Heart right ventricle (tissue), 16 donors: ENCODE measurements around the gene FOXK2. TPM values are rescaled to one million over a fixed set of nuclear protein-coding genes. Genes with fewer than 3 reads are reported as not detected.

ENCODE experiments used
- ATAC-seq, 8 donors: fragments of 200-7000 bp; cut with Tn5 transposase; one replicate each; pipeline ENCODE4 v1.9.1; 2020; ENCODE audit warnings: mild to moderate bottlenecking in 8 of 8, moderate library complexity in 8 of 8, moderate number of reproducible peaks in 1 of 8
- DNase-seq, 2 donors: peaks; one replicate each; pipeline ENCODE4 v3.0.0-alpha.2; 2020
- H3K27ac ChIP-seq, 10 donors: fragments of 200-600 bp; sonication (generic) in 2 of 10; one replicate each; pipeline versions ENCODE4 v1.5.0 to v1.8.0; 2020 to 2022; ENCODE audit warnings: mild to moderate bottlenecking in 3 of 10
- H3K27me3 ChIP-seq, 7 donors: fragments of 200-600 bp; one replicate each; pipeline ENCODE4 v1.8.0; 2021 to 2022; ENCODE audit warnings: mild to moderate bottlenecking in 2 of 7
- H3K36me3 ChIP-seq, 9 donors: fragments of 200-600 bp; sonication (generic) in 1 of 9; one replicate each; pipeline versions ENCODE4 v1.5.0 to v1.8.0; 2020 to 2022; ENCODE audit warnings: mild to moderate bottlenecking in 2 of 9
- H3K4me1 ChIP-seq, 9 donors: fragments of 200-600 bp; sonication (generic) in 1 of 9; one replicate each; pipeline versions ENCODE4 v1.5.0 to v1.8.0; 2020 to 2022; ENCODE audit warnings: mild to moderate bottlenecking in 4 of 9
- H3K4me3 ChIP-seq, 10 donors: fragments of 200-600 bp; sonication (generic) in 2 of 10; one replicate each; pipeline versions ENCODE4 v1.5.0 to v1.8.0; 2020 to 2022; ENCODE audit warnings: mild to moderate bottlenecking in 7 of 10, moderate library complexity in 2 of 10
- H3K9me3 ChIP-seq, 11 donors: fragments of 200-600 bp in 10 of 11; sonication (generic) in 2 of 11; one replicate each; pipeline versions ENCODE4 v1.5.0 to v1.8.0; 2013 to 2022; ENCODE audit warnings: mild to moderate bottlenecking in 2 of 11, control low read depth in 1 of 11, moderate library complexity in 1 of 11
- CTCF ChIP-seq, 9 donors: fragments of 200-600 bp; sonication (generic) in 2 of 9; IDR thresholded peaks; one replicate each; pipeline versions ENCODE4 v1.5.0 to v1.8.0; 2021 to 2022; ENCODE audit warnings: antibody characterized with exemption in 9 of 9, mild to moderate bottlenecking in 5 of 9, moderate library complexity in 1 of 9
- WGBS, 2 donors: extraction: QIAGEN DNeasy Blood & Tissue Kit; methylation state at CpG; one replicate each; pipeline ENCODE4 v1.1.7; 2013; ENCODE audit warnings: inconsistent platforms in 1 of 2; 5-methylcytosine and 5-hydroxymethylcytosine counted together
- intact Hi-C, 10 donors: fragments of 100-400 bp; cut with DNase I; formaldehyde crosslinking; loops; one replicate each; pipeline versions ENCODE4 v1.11.1 to v1.14.2; 2022
- polyA plus RNA-seq, 2 donors: library from polyadenylated mRNA; stranded (reverse); fragments of 200-250 nt; gene quantifications; one replicate each; pipeline ENCODE4 v1.2.3, GENCODE V29; 2013
- total RNA-seq, 10 donors: library from RNA; stranded (reverse); fragmentation: NEBNext Ultra II Directional in 3 of 10; extraction: Animal tissue kit (Norgen Biotek cat#: 25700) in 3 of 10; gene quantifications; one replicate each; pipeline versions ENCODE4 v1.2.1 to v1.2.4, GENCODE V29; 2021 to 2023
- donor health status: Arrhythmogenic right ventricular cardiomyopathy.
- donor health status: ischemic (EF 13 %, LVEDD 7.1; RV severe dilation, severe dysfunction).
- donor health status: healthy with polysubstance abuse.
- donor health status: DM: no; HTN: yes; CAD: no.
- donor health status: DM: no; HTN: no; CAD: no.
- donor health status: ischemic (EF 25% LVEDD 6.9; RV normal size, moderate dysfunction).
- donor health status: ischemic (EF 25% LVEDD 5.7; RV mildly dilated, moderate dysfunction).
- donor health status: healthy.
- donor health status: DM: yes; HTN: yes; CAD: no.
- donor health status: Ischemic cardiomyopathy.
- donor health status: ischemic (EF 35%, LVEDD 5.7; RV mildly dilated, moderate dysfunction).
- donor health status: nonischemic (EF 11% LVEDD 7.7; RV severe dilation, severe dysfunction).
- donor health status: DM: yes; HTN: yes; CAD: no.
- donor health status: PGD.
- donor health status: ischemic (EF 29% LVEDD 5.4; RV normal size, mild dysfunction).
- donor health status: nonischemic (EF 23%, LVEDD 6.1; RV moderate dilation, normal function).

Gene FOXK2
- total and polyA plus RNA-seq, 12 donors: 16.5 to 66.6 (median 30.6) TPM

- TF ChIP-seq CTCF (IDR thresholded peaks at IDR 0.05): no peak
- H3K4me1 ChIP-seq: peaks cover 4 to 47% (median 29%) of the 10 kb centered on the region in 9 donors
- peak overlapping the region in 1 of 10 donors; percentile 29 for H3K4me3 ChIP-seq
- DNase-seq (no peak), ATAC-seq (no peak)
- H3K27me3 ChIP-seq: no peaks in the 10 kb centered on the region
- peaks cover 0 to 82% (median 22%) of the 10 kb centered on the region in 9 donors for H3K36me3 ChIP-seq
- H3K9me3 ChIP-seq: no peaks in the 10 kb centered on the region
- peak overlapping the region in 4 of 10 donors; percentile 28 to 63 (median 56) for H3K27ac ChIP-seq
- intact Hi-C loops: loop anchor here in 1 of 10 donors (5.0 kb wide), 1 partner anchor 43 kb away; the partner anchor contains the start of gene WDR45B
- WGBS, 2 donors: 96 to 98% methylated on average over 7 of the region's 7 CpGs
Observed at GRCh38 chr17:82604532-82604931, 85.0 kb downstream of the FOXK2 start.

DNA sequence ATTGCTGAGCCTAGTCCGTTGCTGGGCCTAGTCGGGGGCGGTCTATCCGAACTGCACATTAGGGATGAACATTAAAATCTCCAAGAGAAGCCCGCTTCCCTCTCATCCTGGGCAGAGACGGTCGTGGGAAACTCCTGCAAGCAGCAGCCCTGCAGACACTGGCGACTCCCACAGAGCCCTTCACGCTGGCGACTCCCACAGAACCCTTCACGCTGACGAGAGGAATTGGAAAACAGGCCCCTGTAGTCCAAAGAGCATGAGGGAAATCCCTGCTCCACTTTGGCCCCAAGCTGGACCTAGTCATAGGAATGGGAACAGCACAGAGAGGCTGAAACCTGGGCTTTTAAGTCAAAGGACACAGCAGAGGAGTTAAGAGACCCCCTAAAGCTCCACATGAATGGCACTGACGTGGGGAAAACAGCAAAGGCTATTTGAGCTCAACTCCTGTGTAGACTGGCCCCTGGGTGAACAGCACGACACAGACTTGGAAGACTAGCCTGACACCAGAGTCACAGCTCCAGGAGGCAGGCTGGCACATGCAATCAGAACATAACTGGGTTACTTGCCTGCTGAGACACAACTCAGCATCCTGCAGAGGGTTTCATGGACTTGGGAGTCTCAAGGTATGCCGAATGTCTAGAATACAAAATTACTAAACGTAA, 86.5 kb downstream of the FOXK2 start:
- WGBS, 2 donors: 85 to 86% methylated on average over 16 of the region's 16 CpGs
- H3K4me3 ChIP-seq: no peak overlapping the region
- intact Hi-C loops: no loop called here
- ATAC-seq (no peak), DNase-seq (no peak)
- peaks cover 0 to 82% (median 28%) of the 10 kb centered on the region in 9 donors for H3K36me3 ChIP-seq
- H3K4me1 ChIP-seq: peaks cover 0 to 35% (median 21%) of the 10 kb centered on the region in 9 donors
- H3K27ac ChIP-seq: no peak overlapping the region
- H3K27me3 ChIP-seq: no peaks in the 10 kb centered on the region
- no peak for TF ChIP-seq CTCF (IDR thresholded peaks at IDR 0.05)
- H3K9me3 ChIP-seq: no peaks in the 10 kb centered on the region

GRCh38 chr17:82608816-82609215, 89.3 kb downstream of the FOXK2 start:
- no peak for DNase-seq
- peaks cover 0 to 68% (median 7%) of the 10 kb centered on the region in 9 donors for H3K36me3 ChIP-seq

GRCh38 chr17:82609655-82610054, 90.1 kb downstream of the FOXK2 start:
- no peaks in the 10 kb centered on the region for H3K27me3 ChIP-seq
- intact Hi-C loops: no loop called here

More at GRCh38 chr17:82608816-82609215, 89.3 kb downstream of the FOXK2 start:
- TF ChIP-seq CTCF (IDR thresholded peaks at IDR 0.05): no peak
- Histone ChIP-seq H3K4me1 (peaks cover 0 to 32% (median 16%) of the 10 kb centered on the region in 9 donors), H3K9me3 (no peaks in the 10 kb centered on the region), H3K27me3 (no peaks in the 10 kb centered on the region), H3K27ac (peak overlapping the region in 1 of 10 donors; percentile 26), H3K4me3 (no peak overlapping the region)
- 75 to 84% methylated on average over 5 of the region's 5 CpGs for WGBS, 2 donors
- intact Hi-C loops: no loop called here
- no peak for ATAC-seq

More at GRCh38 chr17:82609655-82610054, 90.1 kb downstream of the FOXK2 start:
- Histone ChIP-seq H3K36me3 (peaks cover 0 to 68% (median 7%) of the 10 kb centered on the region in 9 donors), H3K9me3 (no peaks in the 10 kb centered on the region), H3K27ac (peak overlapping the region in 2 of 10 donors; percentile 25 to 26), H3K4me1 (peaks cover 0 to 24% (median 8%) of the 10 kb centered on the region in 9 donors), H3K4me3 (no peak overlapping the region)
- ATAC-seq (no peak), DNase-seq (no peak)
- WGBS, 2 donors: 93 to 96% methylated on average over 4 of the region's 4 CpGs
- TF ChIP-seq CTCF (IDR thresholded peaks at IDR 0.05): no peak
